Dermis microvascular lymphatic vessel endothelial cell (primary cell): ENCODE measurements around the gene POU6F1. TPM values are rescaled to one million over a fixed set of nuclear protein-coding genes. Genes with fewer than 3 reads are reported as not detected.
"Not testable (repeated sequence)": the region's sequence is repeated elsewhere in the genome, so short reads cannot be mapped to it uniquely, and the experiment has no call there.

Experiments
- DNase-seq, 2 donors: peaks; one replicate each; pipeline versions ENCODE4 v3.0.0 to v3.0.0-alpha.2; 2010; ENCODE audit warnings: low read depth in 2 of 2
- total RNA-seq: library from RNA; depleted of rRNA; stranded (reverse); fragments of >200 nt; gene quantifications from 2 replicates; pipeline ENCODE4 v1.2.1, GENCODE V29; 2014

The POU6F1 gene
- 1.3 and 3.0 TPM in 2 replicates for total RNA-seq

- DNase-seq, result peak; percentile 71 to 86
These were observed at the start of gene POU6F1 for GRCh38 chr12:51217968-51218606. POU6F1 (minus strand) TSS chr12:51218062; CDS start chr12:51206836, 11,226 bp downstream.

- no peak for DNase-seq
These were observed 47.2 kb upstream of the POU6F1 start for GRCh38 chr12:51265024-51265423.

- DNase-seq, result no peak
These were observed 46.4 kb upstream of the POU6F1 start for GRCh38 chr12:51264297-51264696.

- no peak for DNase-seq
These were observed 45.5 kb upstream of the POU6F1 start for GRCh38 chr12:51263341-51263740.

- peak in 1 of 2 donors; percentile 53 for DNase-seq
These were observed 44.9 kb upstream of the POU6F1 start for GRCh38 chr12:51262758-51263177.

GRCh38 chr12:51259600-51259999, 41.7 kb upstream of the POU6F1 start:
- DNase-seq, result not testable (repeated sequence)

- no peak for DNase-seq
These were observed 36.7 kb upstream of the POU6F1 start for GRCh38 chr12:51254536-51254935.

- DNase-seq, result no peak
These were observed 35.4 kb upstream of the POU6F1 start for GRCh38 chr12:51253276-51253675.

- DNase-seq, result no peak
These were observed 29.8 kb upstream of the POU6F1 start for GRCh38 chr12:51247523-51248206.

GRCh38 chr12:51246254-51246853, 28.5 kb upstream of the POU6F1 start:
- DNase-seq, result peak in 1 of 2 donors; percentile 50

GRCh38 chr12:51245476-51246253, 27.8 kb upstream of the POU6F1 start:
- DNase-seq, result no peak

GRCh38 chr12:51244269-51244668, 26.4 kb upstream of the POU6F1 start:
- no peak for DNase-seq

GRCh38 chr12:51242876-51243275, 25.0 kb upstream of the POU6F1 start:
- DNase-seq, result no peak

GRCh38 chr12:51242120-51242519, 24.3 kb upstream of the POU6F1 start:
- DNase-seq, result no peak

- no peak for DNase-seq
These were observed 23.1 kb upstream of the POU6F1 start for GRCh38 chr12:51240971-51241370.

GRCh38 chr12:51238510-51239334, 20.9 kb upstream of the POU6F1 start, which contains the start of gene DAZAP2:
DAZAP2 (plus strand) TSS chr12:51238826; CDS start chr12:51238908, 82 bp downstream.
- peak; percentile 92 to 98 for DNase-seq

GRCh38 chr12:51238037-51238509, 20.2 kb upstream of the POU6F1 start:
- peak in 1 of 2 donors; percentile 20 for DNase-seq

GRCh38 chr12:51234530-51234929, 16.7 kb upstream of the POU6F1 start:
- DNase-seq, result no peak

- DNase-seq, result no peak
These were observed 14.8 kb upstream of the POU6F1 start for GRCh38 chr12:51232642-51233041.

GRCh38 chr12:51229116-51229809, 11.4 kb upstream of the POU6F1 start:
- no peak for DNase-seq
